Measurements from ENCODE around the gene THPO.
A peak's percentile ranks its signal among the peaks of the same experiment; 100 is the strongest.

DNA sequence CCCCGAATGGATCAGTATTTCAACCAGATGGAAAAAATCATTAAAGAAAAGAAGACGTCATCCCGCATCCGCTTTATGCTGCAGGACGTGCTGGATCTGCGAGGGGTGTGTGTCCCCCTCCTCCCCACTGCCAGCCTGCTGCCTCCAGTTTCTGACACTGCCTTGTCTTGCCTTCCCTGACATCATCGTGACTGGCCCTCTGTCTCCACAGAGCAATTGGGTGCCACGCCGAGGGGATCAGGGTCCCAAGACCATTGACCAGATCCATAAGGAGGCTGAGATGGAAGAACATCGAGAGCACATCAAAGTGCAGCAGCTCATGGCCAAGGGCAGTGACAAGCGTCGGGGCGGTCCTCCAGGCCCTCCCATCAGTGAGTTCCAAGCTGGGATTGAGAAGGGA is 52.7 kb downstream of the THPO start:
- TF ChIP-seq, protein P1, sequence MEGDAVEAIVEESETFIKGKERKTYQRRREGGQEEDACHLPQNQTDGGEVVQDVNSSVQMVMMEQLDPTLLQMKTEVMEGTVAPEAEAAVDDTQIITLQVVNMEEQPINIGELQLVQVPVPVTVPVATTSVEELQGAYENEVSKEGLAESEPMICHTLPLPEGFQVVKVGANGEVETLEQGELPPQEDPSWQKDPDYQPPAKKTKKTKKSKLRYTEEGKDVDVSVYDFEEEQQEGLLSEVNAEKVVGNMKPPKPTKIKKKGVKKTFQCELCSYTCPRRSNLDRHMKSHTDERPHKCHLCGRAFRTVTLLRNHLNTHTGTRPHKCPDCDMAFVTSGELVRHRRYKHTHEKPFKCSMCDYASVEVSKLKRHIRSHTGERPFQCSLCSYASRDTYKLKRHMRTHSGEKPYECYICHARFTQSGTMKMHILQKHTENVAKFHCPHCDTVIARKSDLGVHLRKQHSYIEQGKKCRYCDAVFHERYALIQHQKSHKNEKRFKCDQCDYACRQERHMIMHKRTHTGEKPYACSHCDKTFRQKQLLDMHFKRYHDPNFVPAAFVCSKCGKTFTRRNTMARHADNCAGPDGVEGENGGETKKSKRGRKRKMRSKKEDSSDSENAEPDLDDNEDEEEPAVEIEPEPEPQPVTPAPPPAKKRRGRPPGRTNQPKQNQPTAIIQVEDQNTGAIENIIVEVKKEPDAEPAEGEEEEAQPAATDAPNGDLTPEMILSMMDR (IDR thresholded peaks at IDR 0.05 in 8 of 11, conservative IDR thresholded peaks at IDR 0.05 in 3 of 11), result no peak
- TF ChIP-seq POLR2A (IDR thresholded peaks at IDR 0.05), result no peak
- peak; percentile 31 to 57 (median 35) for TF ChIP-seq POLR2AphosphoS5 (IDR thresholded peaks at IDR 0.05)
